K562 (cell line): ENCODE measurements around the gene ANKRD13C. TPM values are rescaled to one million over a fixed set of nuclear protein-coding genes. Genes with fewer than 3 reads are reported as not detected.

Experiments used
- EP300 ChIP-seq: IDR thresholded peaks from 2 replicates; pipeline ENCODE4 v1.6.1; 2012; ENCODE audit warnings: low read length, improper control_type of control experiment
- EP400 ChIP-seq: fragments of 450-650 bp; IDR thresholded peaks from 2 replicates; pipeline ENCODE4 v1.6.1; 2017; ENCODE audit warnings: antibody characterized with exemption, mild to moderate bottlenecking, moderate library complexity
- JUN ChIP-seq, 2 experiments: sonication (generic) in 1 of 2; formaldehyde crosslinking in 1 of 2; IDR thresholded peaks; 2 replicates each; pipeline versions ENCODE4 v1.6.1 to v1.8.0; 2012 to 2022; ENCODE audit warnings: borderline replicate concordance in 2 of 2, mild to moderate bottlenecking in 2 of 2, improper control_type of control experiment in 1 of 2, low read depth in 1 of 2, low read length in 1 of 2, missing genetic modification reagents in 1 of 2
- KDM1A ChIP-seq, 2 experiments: fragments of 450-650 bp; IDR thresholded peaks; 2 replicates each; pipeline ENCODE4 v1.6.1; 2016; ENCODE audit warnings: mild to moderate bottlenecking in 2 of 2
- KLF13 ChIP-seq: fragments of 450-650 bp; IDR thresholded peaks from 2 replicates; pipeline ENCODE4 v1.6.1; 2016; ENCODE audit warnings: missing genetic modification characterization, low read depth, mild to moderate bottlenecking, missing compliant biosample characterization, moderate library complexity, borderline replicate concordance
- NRF1 ChIP-seq, 2 experiments: fragments of 450-650 bp; IDR thresholded peaks in 1 of 2; conservative IDR thresholded peaks in 1 of 2; 2 replicates each; pipeline ENCODE4 v1.6.1; 2014; ENCODE audit warnings: mild to moderate bottlenecking in 2 of 2
- PTBP1 ChIP-seq: fragments of 200-400 bp; formaldehyde crosslinking; IDR thresholded peaks from 2 replicates; pipeline ENCODE4 v1.6.1; 2017; ENCODE audit warnings: low read depth, low read length
- SIN3A ChIP-seq, 2 experiments: fragments of 150-350 bp in 1 of 2; IDR thresholded peaks; 2 replicates each; pipeline ENCODE4 v1.6.1; 2011 to 2016; ENCODE audit warnings: borderline replicate concordance in 2 of 2, low read depth in 2 of 2, low read length in 2 of 2, mild to moderate bottlenecking in 2 of 2, moderate library complexity in 2 of 2; ENCODE audit not compliant: control insufficient read depth in 1 of 2
- SMAD1 ChIP-seq: fragments of 150-350 bp; IDR thresholded peaks from 2 replicates; pipeline ENCODE4 v1.6.1; 2014; ENCODE audit warnings: low read length, low read depth; ENCODE audit not compliant: partially characterized antibody
- TAF15 ChIP-seq: fragments of 200-400 bp; formaldehyde crosslinking; IDR thresholded peaks from 2 replicates; pipeline ENCODE4 v1.6.1; 2017; ENCODE audit warnings: mild to moderate bottlenecking, low read depth, low read length, moderate library complexity
- ZBTB2 ChIP-seq: fragments of 450-650 bp; IDR thresholded peaks from 2 replicates; pipeline ENCODE4 v1.6.1; 2016; ENCODE audit warnings: antibody characterized with exemption
- ZNF197 ChIP-seq: fragments of 200-800 bp; sonication (Bioruptor generic); IDR thresholded peaks from 2 replicates; pipeline ENCODE4 v1.6.1; 2016; ENCODE audit warnings: low read depth, missing genetic modification characterization, missing compliant biosample characterization
- polyA plus RNA-seq, 8 experiments: library from polyadenylated mRNA; depleted of rRNA in 4 of 8; stranded (reverse) in 5 of 8; unstranded in 3 of 8; fragments of >200 nt; fragmentation: Nextera tagmentation in 2 of 8; fragmentation: Illumina TruSeq in 1 of 8; extraction: Ambion mirVana in 2 of 8; extraction: Trizol in 1 of 8; gene quantifications; 2 replicates each; pipeline versions ENCODE4 v1.2.1 to v1.2.3, GENCODE V29; 2011 to 2014; ENCODE audit warnings: inconsistent platforms in 1 of 8, missing spikeins in 1 of 8
- total RNA-seq, 7 experiments: library from RNA; depleted of rRNA in 6 of 7; stranded (reverse); fragments of >200 nt in 6 of 7; fragmentation: Illumina TruSeq in 2 of 7; extraction: Trizol in 2 of 7; gene quantifications; 2 replicates each; pipeline versions ENCODE4 v1.2.1 to v1.2.3, GENCODE V29; 2011 to 2021; ENCODE audit warnings: low replicate concordance in 1 of 7
- TF ChIP-seq, protein P1 (sequence below), 2 experiments: fragments of 450-650 bp in 1 of 2; sonication (generic) in 1 of 2; formaldehyde crosslinking in 1 of 2; IDR thresholded peaks in 1 of 2; conservative IDR thresholded peaks in 1 of 2; 2 replicates each; pipeline versions ENCODE4 v1.6.1 to v1.8.1; 2016 to 2023; ENCODE audit warnings: mild to moderate bottlenecking in 2 of 2, moderate library complexity in 2 of 2, inconsistent platforms in 1 of 2, missing genetic modification reagents in 1 of 2
- TF ChIP-seq, protein P2 (sequence below): fragments of 450-650 bp; formaldehyde crosslinking; IDR thresholded peaks from 2 replicates; pipeline ENCODE4 v1.4.0; 2020; ENCODE audit warnings: mild to moderate bottlenecking, moderate library complexity
- TF ChIP-seq, protein P3 (sequence below), 3 experiments: fragments of 200-800 bp in 1 of 3; sonication (Bioruptor generic) in 1 of 3; sonication (generic) in 1 of 3; formaldehyde crosslinking in 1 of 3; IDR thresholded peaks; 2 replicates each; pipeline versions ENCODE4 v1.6.1 to v1.8.0; 2016 to 2022; ENCODE audit warnings: mild to moderate bottlenecking in 2 of 3, missing compliant biosample characterization in 2 of 3, missing genetic modification characterization in 2 of 3, missing genetic modification reagents in 1 of 3

ANKRD13C gene
- total and polyA plus RNA-seq, 9 of the 15 experiments (the other 6 are each of a cell fraction or from before 2014, with no cell fraction given), result 3.4 to 22.8 (median 12.5) TPM

GRCh38 chr1:70354332-70355110, at the start of gene ANKRD13C (continued):
- TF ChIP-seq ZNF197, result 0 out of 2 replicates have a peak, but pooled peaks have one; percentile 23
- TF ChIP-seq EP300, result no peak
- TF ChIP-seq JUN (IDR thresholded peaks at IDR 0.05; ENCODE audit: borderline replicate concordance, low read depth, low read length), result peak; percentile 11; the same call in 1 of the 2 replicates
- no peak for TF ChIP-seq JUN (CRISPR knock-in tag; IDR thresholded peaks at IDR 0.05; ENCODE audit: borderline replicate concordance)
- TF ChIP-seq ZBTB2, result peak; percentile 50; the same call in 1 of the 2 replicates
- peak in 1 of 2 experiments; percentile 96; a peak in 2 of 4 replicates for TF ChIP-seq KDM1A (IDR thresholded peaks at IDR 0.05)
- peak; percentile 92 for TF ChIP-seq EP400
- no peak for TF ChIP-seq TAF15
- TF ChIP-seq, protein P1, sequence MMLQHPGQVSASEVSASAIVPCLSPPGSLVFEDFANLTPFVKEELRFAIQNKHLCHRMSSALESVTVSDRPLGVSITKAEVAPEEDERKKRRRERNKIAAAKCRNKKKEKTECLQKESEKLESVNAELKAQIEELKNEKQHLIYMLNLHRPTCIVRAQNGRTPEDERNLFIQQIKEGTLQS (IDR thresholded peaks at IDR 0.05), result peak; percentile 94
- TF ChIP-seq, protein P1 (CRISPR knock-in tag; conservative IDR thresholded peaks at IDR 0.05), result peak; percentile 54
- TF ChIP-seq PTBP1, result 0 out of 2 replicates have a peak, but pooled peaks have one; percentile 66
- peak; percentile 76 to 80 for TF ChIP-seq NRF1 (conservative IDR thresholded peaks at IDR 0.05 in 1 of 2, IDR thresholded peaks at IDR 0.05 in 1 of 2)
- TF ChIP-seq SMAD1, result peak; percentile 54
- TF ChIP-seq KLF13 (tag), result no peak
- TF ChIP-seq, protein P2, sequence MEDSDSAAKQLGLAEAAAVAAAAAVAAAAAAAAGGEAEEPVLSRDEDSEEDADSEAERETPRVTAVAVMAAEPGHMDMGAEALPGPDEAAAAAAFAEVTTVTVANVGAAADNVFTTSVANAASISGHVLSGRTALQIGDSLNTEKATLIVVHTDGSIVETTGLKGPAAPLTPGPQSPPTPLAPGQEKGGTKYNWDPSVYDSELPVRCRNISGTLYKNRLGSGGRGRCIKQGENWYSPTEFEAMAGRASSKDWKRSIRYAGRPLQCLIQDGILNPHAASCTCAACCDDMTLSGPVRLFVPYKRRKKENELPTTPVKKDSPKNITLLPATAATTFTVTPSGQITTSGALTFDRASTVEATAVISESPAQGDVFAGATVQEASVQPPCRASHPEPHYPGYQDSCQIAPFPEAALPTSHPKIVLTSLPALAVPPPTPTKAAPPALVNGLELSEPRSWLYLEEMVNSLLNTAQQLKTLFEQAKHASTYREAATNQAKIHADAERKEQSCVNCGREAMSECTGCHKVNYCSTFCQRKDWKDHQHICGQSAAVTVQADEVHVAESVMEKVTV (CRISPR knock-in tag), result 0 out of 2 replicates have a peak, but pooled peaks have one; percentile 20
- TF ChIP-seq SIN3A (IDR thresholded peaks at IDR 0.05; ENCODE audit: borderline replicate concordance in 2 of 2, control insufficient read depth in 1 of 2, low read depth in 2 of 2, low read length in 2 of 2), result peak in 1 of 2 experiments; percentile 39; a peak in 1 of 4 replicates
- TF ChIP-seq, protein P3, sequence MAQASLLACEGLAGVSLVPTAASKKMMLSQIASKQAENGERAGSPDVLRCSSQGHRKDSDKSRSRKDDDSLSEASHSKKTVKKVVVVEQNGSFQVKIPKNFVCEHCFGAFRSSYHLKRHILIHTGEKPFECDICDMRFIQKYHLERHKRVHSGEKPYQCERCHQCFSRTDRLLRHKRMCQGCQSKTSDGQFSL (CRISPR knock-in tag; IDR thresholded peaks at IDR 0.05), result peak; percentile 95
- TF ChIP-seq, protein P3 (tag; IDR thresholded peaks at IDR 0.05), result peak in 1 of 2 experiments; percentile 67; a peak in 1 of 4 replicates
